ENCODE results near the gene VPREB1.

VPREB1 gene

DNA sequence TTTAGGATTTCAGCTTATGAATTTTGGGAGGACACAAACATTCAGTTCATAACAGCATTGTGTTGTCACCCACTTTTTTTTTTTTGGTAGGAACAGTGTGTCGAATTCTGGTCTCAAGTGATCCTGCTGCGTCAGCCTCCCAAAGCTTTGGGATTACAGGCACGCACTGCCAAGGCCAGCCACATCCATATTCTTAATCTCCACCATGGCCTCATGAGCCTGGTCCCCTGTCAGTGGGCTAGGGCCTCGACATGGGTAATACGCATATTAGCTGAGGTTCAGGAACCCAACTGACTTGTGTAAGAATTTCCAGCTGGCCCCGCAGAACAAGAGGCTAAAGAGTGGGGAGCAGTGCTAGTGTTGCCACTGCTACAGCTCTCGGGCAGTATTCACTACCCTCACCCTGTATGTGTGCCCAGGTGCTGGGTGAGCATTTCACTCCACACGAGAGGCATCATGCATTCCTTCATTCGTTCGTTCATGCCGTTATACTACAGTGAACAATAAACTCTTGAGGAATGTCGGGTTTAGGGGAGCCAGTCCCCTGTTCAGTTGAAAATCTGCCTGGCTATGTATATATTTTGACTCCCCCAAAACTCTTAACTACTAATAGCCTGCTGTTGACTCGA is 5.2 kb upstream of the VPREB1 start:
- TF ChIP-seq, protein P1, sequence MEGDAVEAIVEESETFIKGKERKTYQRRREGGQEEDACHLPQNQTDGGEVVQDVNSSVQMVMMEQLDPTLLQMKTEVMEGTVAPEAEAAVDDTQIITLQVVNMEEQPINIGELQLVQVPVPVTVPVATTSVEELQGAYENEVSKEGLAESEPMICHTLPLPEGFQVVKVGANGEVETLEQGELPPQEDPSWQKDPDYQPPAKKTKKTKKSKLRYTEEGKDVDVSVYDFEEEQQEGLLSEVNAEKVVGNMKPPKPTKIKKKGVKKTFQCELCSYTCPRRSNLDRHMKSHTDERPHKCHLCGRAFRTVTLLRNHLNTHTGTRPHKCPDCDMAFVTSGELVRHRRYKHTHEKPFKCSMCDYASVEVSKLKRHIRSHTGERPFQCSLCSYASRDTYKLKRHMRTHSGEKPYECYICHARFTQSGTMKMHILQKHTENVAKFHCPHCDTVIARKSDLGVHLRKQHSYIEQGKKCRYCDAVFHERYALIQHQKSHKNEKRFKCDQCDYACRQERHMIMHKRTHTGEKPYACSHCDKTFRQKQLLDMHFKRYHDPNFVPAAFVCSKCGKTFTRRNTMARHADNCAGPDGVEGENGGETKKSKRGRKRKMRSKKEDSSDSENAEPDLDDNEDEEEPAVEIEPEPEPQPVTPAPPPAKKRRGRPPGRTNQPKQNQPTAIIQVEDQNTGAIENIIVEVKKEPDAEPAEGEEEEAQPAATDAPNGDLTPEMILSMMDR (IDR thresholded peaks at IDR 0.05; ENCODE audit: low read depth, low read length, missing control alignments): no peak

DNA sequence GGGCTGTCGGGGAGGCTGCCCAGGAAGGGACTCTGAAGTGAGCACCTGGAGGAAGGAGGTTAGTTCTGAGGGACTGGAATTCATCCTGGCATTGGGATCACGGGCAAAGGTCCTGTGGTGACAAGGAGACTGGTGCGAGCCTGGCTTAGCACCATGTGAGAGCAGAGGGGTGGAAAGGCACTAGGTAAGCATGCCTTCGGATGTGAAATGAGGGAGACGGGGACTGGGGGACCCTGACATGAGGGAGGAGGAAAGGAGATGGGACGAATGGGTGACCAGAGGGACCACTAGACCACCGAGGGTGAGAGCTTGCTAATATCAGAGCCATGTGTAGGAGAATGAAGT is 3.1 kb upstream of the VPREB1 start:
- TF ChIP-seq, protein P1 (IDR thresholded peaks at IDR 0.05; ENCODE audit: low read depth, low read length, missing control alignments): no peak

More for the DNA sequence above, 5.2 kb upstream of the VPREB1 start:
- no peak for DNase-seq (ENCODE audit: low read depth)
- H3K4me3 ChIP-seq (ENCODE audit: low read depth, low read length): no peak overlapping the region

DNA sequence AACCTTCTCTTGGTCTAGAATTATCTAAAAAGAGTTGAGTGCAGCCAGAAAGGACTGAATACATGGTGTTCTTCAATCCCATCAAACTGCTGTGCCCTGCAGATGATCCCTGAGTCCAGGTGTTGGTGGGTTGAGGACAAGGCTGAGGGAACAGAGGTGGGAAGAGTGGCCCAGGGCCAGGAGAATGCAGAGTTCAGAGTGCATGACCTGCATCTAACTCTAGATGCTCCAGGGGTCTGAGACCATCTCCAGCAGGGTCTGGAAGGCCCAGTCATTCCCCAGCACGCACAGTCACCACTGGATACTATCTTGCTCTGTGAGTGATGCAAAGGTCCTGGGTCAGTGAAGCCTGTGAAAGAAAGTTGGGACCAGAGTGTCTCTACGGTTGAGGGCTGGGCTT is 2.1 kb upstream of the VPREB1 start:
- no peak overlapping the region for H3K4me3 ChIP-seq (ENCODE audit: low read depth, low read length)
- TF ChIP-seq, protein P1 (IDR thresholded peaks at IDR 0.05; ENCODE audit: low read depth, low read length, missing control alignments): no peak
- DNase-seq (ENCODE audit: low read depth): no peak

More for the DNA sequence above, 3.1 kb upstream of the VPREB1 start:
- H3K4me3 ChIP-seq (ENCODE audit: low read depth, low read length): no peak overlapping the region
- DNase-seq (ENCODE audit: low read depth): no peak

DNA sequence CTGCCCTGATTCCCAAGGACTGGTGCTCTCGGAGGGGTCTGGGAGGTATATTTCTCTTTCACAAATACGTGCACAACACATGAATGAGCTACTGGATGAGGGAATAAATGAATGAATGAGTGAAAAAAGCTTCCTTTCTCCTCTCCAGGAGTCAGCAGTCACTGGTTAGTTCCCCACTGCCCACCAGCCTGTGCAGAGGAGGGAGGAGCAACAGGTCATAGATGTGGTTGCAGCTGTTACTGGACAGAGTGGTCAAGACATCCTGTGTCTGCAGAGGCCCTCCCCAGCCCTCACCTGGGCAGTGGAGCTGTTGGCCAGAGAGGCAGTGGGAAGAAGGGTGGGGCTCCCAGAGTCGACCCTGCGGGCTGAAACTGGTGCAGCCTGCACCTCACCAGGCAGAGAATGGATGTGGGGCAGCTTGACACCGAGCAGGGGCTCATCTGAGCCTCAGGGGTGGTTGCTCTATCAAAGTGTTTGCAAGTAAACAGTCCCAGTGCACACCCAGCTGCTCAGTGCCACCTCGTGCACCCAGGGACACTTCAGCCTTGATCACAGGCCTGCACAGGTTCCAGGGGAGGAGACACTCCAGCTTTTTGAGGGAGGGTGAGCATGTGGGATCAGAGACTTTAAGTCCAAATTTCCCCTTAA is 1.4 kb upstream of the VPREB1 start:
- no peak for DNase-seq (ENCODE audit: low read depth)
- TF ChIP-seq, protein P1 (IDR thresholded peaks at IDR 0.05; ENCODE audit: low read depth, low read length, missing control alignments): no peak
- no peak overlapping the region for H3K4me3 ChIP-seq (ENCODE audit: low read depth, low read length)

DNA sequence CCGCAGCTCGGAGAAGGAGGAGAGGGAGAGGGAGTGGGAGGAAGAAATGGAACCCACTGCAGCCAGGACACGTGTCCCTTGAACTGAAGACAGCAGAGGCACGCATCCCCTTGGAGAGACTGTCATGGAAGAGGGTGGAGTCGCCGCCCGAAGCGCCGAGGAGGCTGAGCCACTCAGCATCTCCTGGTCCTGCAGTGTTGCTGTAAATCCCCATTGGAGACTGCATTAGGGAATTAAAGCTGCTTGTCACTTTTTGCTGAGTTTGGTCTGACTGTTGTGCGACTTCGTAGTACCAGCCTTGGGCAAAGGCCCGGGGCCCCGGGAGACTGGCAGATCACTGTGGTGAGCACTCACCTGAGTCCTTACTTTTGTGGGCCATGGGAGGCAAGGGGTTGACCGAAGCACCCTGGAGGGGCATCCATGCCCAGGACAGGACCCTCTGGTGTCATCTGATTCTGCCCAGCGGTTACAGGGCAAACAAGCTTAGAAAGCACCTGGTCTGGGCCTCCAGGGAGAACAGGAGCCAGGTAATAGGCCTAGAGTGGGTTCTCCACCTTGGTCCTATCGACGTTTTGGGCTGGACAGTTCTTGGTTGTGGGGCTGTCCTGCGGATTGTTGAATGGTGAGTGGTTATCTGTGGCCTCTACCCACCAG is 797 bp downstream of the VPREB1 start:
- no peak for DNase-seq (ENCODE audit: low read depth)
- TF ChIP-seq, protein P1 (IDR thresholded peaks at IDR 0.05; ENCODE audit: low read depth, low read length, missing control alignments): no peak
- H3K4me3 ChIP-seq (ENCODE audit: low read depth, low read length): no peak overlapping the region

DNA sequence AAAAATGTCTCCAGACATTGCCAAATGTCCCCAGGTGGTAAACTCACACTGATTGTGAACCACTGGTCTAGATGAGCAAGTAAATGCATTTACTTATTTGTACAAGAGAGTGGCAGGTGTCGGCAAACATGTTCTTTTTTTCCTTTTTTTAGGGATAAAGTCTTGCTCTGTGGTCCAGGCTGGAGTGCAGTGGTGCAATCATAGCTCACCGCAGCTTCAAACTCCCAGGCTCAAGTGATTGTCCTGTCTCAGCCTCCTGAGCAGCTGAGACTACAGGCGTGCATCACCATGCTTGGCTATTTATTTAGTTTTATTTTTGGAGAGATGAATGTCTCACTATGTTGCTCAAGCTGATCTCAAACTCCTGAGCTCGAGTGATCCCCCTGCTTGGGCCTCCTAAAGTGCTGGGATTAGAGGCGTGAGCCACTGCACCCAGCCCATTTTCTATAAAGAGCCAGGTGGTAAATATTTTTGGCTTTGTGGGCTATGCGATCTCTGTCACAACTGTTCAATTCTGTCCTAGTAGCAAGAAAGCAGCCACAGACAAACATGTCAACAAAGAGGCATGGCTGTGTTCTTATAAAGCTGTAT is 1.4 kb downstream of the VPREB1 start:
- TF ChIP-seq, protein P1 (IDR thresholded peaks at IDR 0.05; ENCODE audit: low read depth, low read length, missing control alignments): no peak
- DNase-seq (ENCODE audit: low read depth): no peak
- H3K4me3 ChIP-seq (ENCODE audit: low read depth, low read length): no peak overlapping the region

Measured in GM12864 (cell line).